Activated naive CD4-positive, alpha-beta T cell treated with anti-CD3 and anti-CD28 coated beads for 36 hours (primary cell): Measurements from ENCODE around the gene OSTF1. TPM values are rescaled to one million over a fixed set of nuclear protein-coding genes. Genes with fewer than 3 reads are reported as not detected.
A peak's percentile ranks its signal among the peaks of the same experiment; 100 is the strongest.

Experiments
- CTCF ChIA-PET: fragments of 350-600 bp; sonication (Branson Sonifier 250); formaldehyde crosslinking; loops from one replicate; lab custom pipeline; 2021; ENCODE audit warnings: antibody characterized with exemption; lab: Charles Lee
- DNase-seq: peaks from one replicate; pipeline ENCODE4 v3.0.0-alpha.2; 2020
- H3K27ac Mint-ChIP-seq: one replicate; pipeline ENCODE4 v1.8.0; 2021; ENCODE audit warnings: mild to moderate bottlenecking, mixed read lengths
- H3K27me3 Mint-ChIP-seq: one replicate; pipeline ENCODE4 v1.8.0; 2021; ENCODE audit warnings: low read depth, mixed read lengths
- H3K36me3 Mint-ChIP-seq: one replicate; pipeline ENCODE4 v1.8.0; 2021; ENCODE audit warnings: low read depth, mixed read lengths
- H3K4me1 Mint-ChIP-seq: one replicate; pipeline ENCODE4 v1.8.0; 2021; ENCODE audit warnings: low read depth, mixed read lengths
- H3K4me3 Mint-ChIP-seq: one replicate; pipeline ENCODE4 v1.8.0; 2021; ENCODE audit warnings: mild to moderate bottlenecking, moderate library complexity, mixed read lengths
- H3K9me3 Mint-ChIP-seq: one replicate; pipeline ENCODE4 v1.8.0; 2021; ENCODE audit warnings: mixed read lengths
- intact Hi-C: fragments of 100-400 bp; cut with micrococcal nuclease; formaldehyde crosslinking; loops from one replicate; pipeline ENCODE4 v1.15.1; 2023
- total RNA-seq, 2 experiments: library from RNA; stranded (reverse); gene quantifications; one replicate each; pipeline ENCODE4 v1.2.3, GENCODE V29; 2021

The OSTF1 gene
- total RNA-seq, 2 experiments from 2014 or later, result 102 to 104 TPM

GRCh38 chr9:75064307-75065025 is 23.8 kb upstream of the OSTF1 start:
- DNase-seq, result no peak
- Mint-ChIP-seq H3K36me3 (peaks cover 11% of the 10 kb centered on the region), H3K4me1 (peaks cover 13% of the 10 kb centered on the region), H3K4me3 (no peak overlapping the region), H3K27ac (no peak overlapping the region), H3K9me3 (peaks cover 4% of the 10 kb centered on the region), H3K27me3 (no peaks in the 10 kb centered on the region)
- intact Hi-C loops, result no loop called here
- CTCF ChIA-PET, result interaction anchor here (0.5 to 2.5 kb wide), 7 partner anchors 9 to 287 kb away, joined by 3 to 8 read pairs (median 4); no protein-coding TSS in a partner anchor

DNA sequence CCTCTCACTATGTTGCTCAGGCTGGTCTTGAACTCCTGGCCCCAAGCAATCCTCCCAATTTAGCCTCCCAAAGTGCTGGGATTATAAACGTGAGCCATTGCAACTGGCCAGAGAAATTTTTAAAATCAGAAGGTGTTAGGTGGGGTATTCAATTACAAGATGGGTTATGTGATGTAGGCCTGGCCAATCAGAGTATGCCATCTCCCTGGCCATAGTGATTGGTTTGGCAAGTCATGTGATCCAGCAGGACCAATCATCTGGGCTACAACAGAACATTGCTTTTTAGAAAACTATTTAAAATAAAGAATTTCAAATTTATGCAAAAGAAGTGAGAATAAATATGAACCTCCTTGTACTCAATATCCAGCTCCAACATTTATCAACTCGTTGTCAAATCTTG is 22.8 kb upstream of the OSTF1 start:
- intact Hi-C loops, result no loop called here
- Mint-ChIP-seq H3K27me3 (no peaks in the 10 kb centered on the region), H3K36me3 (peaks cover 3% of the 10 kb centered on the region), H3K27ac (no peak overlapping the region), H3K9me3 (no peaks in the 10 kb centered on the region), H3K4me1 (peaks cover 23% of the 10 kb centered on the region), H3K4me3 (no peak overlapping the region)
- CTCF ChIA-PET, result interaction anchor here (2.5 kb wide), 1 partner anchor 288 kb away, joined by 8 read pairs; no protein-coding TSS in a partner anchor
- DNase-seq, result no peak

GRCh38 chr9:75067894-75068293 is 20.4 kb upstream of the OSTF1 start:
- Mint-ChIP-seq H3K9me3 (no peaks in the 10 kb centered on the region), H3K4me1 (peaks cover 43% of the 10 kb centered on the region), H3K27me3 (no peaks in the 10 kb centered on the region), H3K36me3 (peaks cover 3% of the 10 kb centered on the region), H3K27ac (no peak overlapping the region), H3K4me3 (no peak overlapping the region)
- intact Hi-C loops, result no loop called here
- no peak for DNase-seq
- CTCF ChIA-PET, result interaction anchor here (0.9 kb wide), 1 partner anchor 293 kb away, joined by 3 read pairs; no protein-coding TSS in a partner anchor

- peaks cover 41% of the 10 kb centered on the region for H3K4me1 Mint-ChIP-seq
- no peaks in the 10 kb centered on the region for H3K27me3 Mint-ChIP-seq
- no peaks in the 10 kb centered on the region for H3K9me3 Mint-ChIP-seq
- no peak overlapping the region for H3K27ac Mint-ChIP-seq
- intact Hi-C loops, result no loop called here
- H3K4me3 Mint-ChIP-seq, result no peak overlapping the region
- CTCF ChIA-PET, result interaction anchor here (0.7 to 1.9 kb wide), 3 partner anchors 101 to 294 kb away, joined by 3 to 8 read pairs (median 5); no protein-coding TSS in a partner anchor
- no peak for DNase-seq
- H3K36me3 Mint-ChIP-seq, result peaks cover 6% of the 10 kb centered on the region
These were observed 19.1 kb upstream of the OSTF1 start for GRCh38 chr9:75069171-75069570.

DNA sequence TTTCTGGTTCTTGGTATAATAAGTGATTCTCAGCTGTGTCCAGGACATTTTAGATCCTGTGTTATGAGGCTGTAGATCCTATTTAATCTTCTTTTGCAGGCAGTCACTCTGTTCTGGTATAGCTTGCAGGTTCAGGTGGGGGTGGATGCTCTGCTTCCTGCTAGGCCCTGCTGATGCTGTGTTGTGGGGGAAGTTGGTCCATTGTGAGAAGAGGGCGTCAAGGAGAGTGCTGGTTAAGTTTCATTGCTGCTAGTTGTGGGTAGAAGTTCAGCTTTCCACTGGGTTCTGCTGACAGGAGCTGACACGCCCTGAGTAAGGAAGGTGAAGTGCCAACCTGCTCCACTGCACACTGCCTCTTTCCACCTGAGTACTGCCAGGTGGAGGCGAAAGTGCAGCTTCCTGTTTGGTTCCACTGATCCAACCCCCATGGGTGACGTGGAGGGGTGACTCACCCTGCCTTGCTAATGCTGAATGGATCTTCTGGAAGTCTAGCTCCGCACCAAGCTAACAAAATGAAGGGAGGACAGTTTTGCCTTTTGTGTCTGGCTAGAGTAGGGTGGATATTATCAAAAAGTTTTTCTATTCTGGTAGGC is 16.7 kb upstream of the OSTF1 start:
- Mint-ChIP-seq H3K4me3 (peak overlapping the region; percentile 0), H3K27ac (peak overlapping the region; percentile 79), H3K27me3 (no peaks in the 10 kb centered on the region), H3K36me3 (peaks cover 8% of the 10 kb centered on the region), H3K4me1 (peaks cover 41% of the 10 kb centered on the region), H3K9me3 (no peaks in the 10 kb centered on the region)
- intact Hi-C loops, result loop anchor here (1.0 kb wide), 2 partner anchors 16 to 43 kb away; partner anchors contain the start of gene CARNMT1
- CTCF ChIA-PET, result interaction anchor here (0.8 to 1.9 kb wide), 9 partner anchors 9 to 299 kb away, joined by 3 to 6 read pairs (median 3); partner anchors contain the start of genes C9orf40 and CARNMT1
- peak; percentile 90 for DNase-seq

- Mint-ChIP-seq H3K4me1 (peaks cover 43% of the 10 kb centered on the region), H3K36me3 (peaks cover 10% of the 10 kb centered on the region), H3K27ac (peak overlapping the region; percentile 18), H3K9me3 (no peaks in the 10 kb centered on the region), H3K4me3 (no peak overlapping the region), H3K27me3 (no peaks in the 10 kb centered on the region)
- CTCF ChIA-PET, result interaction anchor here (1.2 to 1.8 kb wide), 3 partner anchors 9 to 66 kb away, joined by 4 to 6 read pairs (median 5); no protein-coding TSS in a partner anchor
- DNase-seq, result no peak
- intact Hi-C loops, result no loop called here
These were observed 15.4 kb upstream of the OSTF1 start for GRCh38 chr9:75072895-75073294.

- intact Hi-C loops, result no loop called here
- DNase-seq, result no peak
- no peak overlapping the region for H3K4me3 Mint-ChIP-seq
- H3K4me1 Mint-ChIP-seq, result peaks cover 34% of the 10 kb centered on the region
- H3K36me3 Mint-ChIP-seq, result peaks cover 9% of the 10 kb centered on the region
- H3K9me3 Mint-ChIP-seq, result no peaks in the 10 kb centered on the region
- CTCF ChIA-PET, result interaction anchor here (0.6 to 1.5 kb wide), 2 partner anchors 304 to 325 kb away, joined by 5 read pairs; no protein-coding TSS in a partner anchor
- peak overlapping the region; percentile 69 for H3K27ac Mint-ChIP-seq
- no peaks in the 10 kb centered on the region for H3K27me3 Mint-ChIP-seq
These were observed 6.7 kb upstream of the OSTF1 start for GRCh38 chr9:75081632-75082031.

DNA sequence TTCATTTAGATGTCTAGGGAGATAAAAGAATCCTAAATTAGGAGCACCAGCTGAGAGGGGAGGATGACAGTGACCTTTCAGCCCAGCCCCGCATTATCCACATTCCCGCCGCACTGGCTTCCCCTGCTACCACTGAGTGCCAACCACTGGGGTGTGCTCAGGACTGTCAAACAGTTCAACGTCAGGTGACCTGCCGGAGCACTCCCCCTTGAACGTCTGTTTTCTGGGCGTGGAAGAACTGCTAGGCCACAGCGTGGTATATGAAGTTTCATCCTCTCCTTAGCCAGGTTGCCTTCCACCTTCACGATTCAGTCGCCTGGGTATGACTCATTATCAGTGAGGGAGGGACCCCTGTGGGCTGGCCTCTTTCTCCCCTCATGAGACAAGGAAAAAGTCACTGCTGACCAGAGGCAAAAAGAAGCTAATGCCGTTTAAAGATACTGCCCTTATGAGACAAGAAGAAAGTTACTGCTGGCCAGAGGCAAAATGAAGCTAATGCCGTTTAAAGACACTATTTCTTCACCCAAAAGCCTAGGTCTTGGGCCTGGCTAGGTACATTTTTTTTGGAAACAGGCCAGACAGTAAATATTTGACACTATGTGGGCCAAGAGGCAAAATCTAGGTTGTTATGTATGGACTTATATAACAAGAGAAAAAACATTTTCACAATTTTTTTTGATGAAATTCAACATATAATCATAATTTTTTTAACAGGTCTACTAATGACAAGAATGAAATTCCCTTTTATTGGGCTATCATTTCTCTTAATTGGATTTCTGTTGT is 4.9 kb upstream of the OSTF1 start:
- H3K36me3 Mint-ChIP-seq, result peaks cover 9% of the 10 kb centered on the region
- H3K4me1 Mint-ChIP-seq, result peaks cover 32% of the 10 kb centered on the region
- intact Hi-C loops, result no loop called here
- CTCF ChIA-PET, result interaction anchor here (1.2 to 1.5 kb wide), 3 partner anchors 132 to 306 kb away, joined by 3 to 5 read pairs (median 3); no protein-coding TSS in a partner anchor
- no peaks in the 10 kb centered on the region for H3K27me3 Mint-ChIP-seq
- H3K9me3 Mint-ChIP-seq, result no peaks in the 10 kb centered on the region
- peak; percentile 21 for DNase-seq
- no peak overlapping the region for H3K4me3 Mint-ChIP-seq
- H3K27ac Mint-ChIP-seq, result no peak overlapping the region

GRCh38 chr9:75084081-75084672 is 4.1 kb upstream of the OSTF1 start:
- CTCF ChIA-PET, result interaction anchor here (0.7 to 1.8 kb wide), 2 partner anchors 8 to 1220 kb away, joined by 3 to 7 read pairs; no protein-coding TSS in a partner anchor
- intact Hi-C loops, result no loop called here
- Mint-ChIP-seq H3K4me3 (no peak overlapping the region), H3K4me1 (peaks cover 32% of the 10 kb centered on the region), H3K9me3 (no peaks in the 10 kb centered on the region), H3K27me3 (no peaks in the 10 kb centered on the region), H3K27ac (peak overlapping the region; percentile 27), H3K36me3 (peaks cover 9% of the 10 kb centered on the region)
- no peak for DNase-seq

- CTCF ChIA-PET, result interaction anchor here (0.9 to 2.4 kb wide), 10 partner anchors 8 to 312 kb away, joined by 3 to 8 read pairs (median 4); partner anchors contain the start of genes C9orf40 and CARNMT1
- Mint-ChIP-seq H3K27ac (peak overlapping the region; percentile 78), H3K4me3 (peak overlapping the region; percentile 94), H3K36me3 (peaks cover 8% of the 10 kb centered on the region), H3K27me3 (no peaks in the 10 kb centered on the region), H3K9me3 (no peaks in the 10 kb centered on the region), H3K4me1 (peaks cover 42% of the 10 kb centered on the region)
- intact Hi-C loops, result loop anchor here (2.0 to 5.0 kb wide), 6 partner anchors 153 to 1953 kb away; partner anchors contain the start of genes ANXA1, PCSK5 and RFK
- no peak for DNase-seq
These were observed 2.7 kb upstream of the OSTF1 start for GRCh38 chr9:75085640-75086039.

GRCh38 chr9:75086541-75087288 is 1.6 kb upstream of the OSTF1 start:
- no peaks in the 10 kb centered on the region for H3K9me3 Mint-ChIP-seq
- CTCF ChIA-PET, result interaction anchor here (0.6 to 2.4 kb wide), 12 partner anchors 9 to 313 kb away, joined by 3 to 8 read pairs (median 4); partner anchors contain the start of genes C9orf40 and CARNMT1
- H3K27ac Mint-ChIP-seq, result peak overlapping the region; percentile 91
- H3K4me3 Mint-ChIP-seq, result peak overlapping the region; percentile 94
- H3K4me1 Mint-ChIP-seq, result peaks cover 53% of the 10 kb centered on the region
- peaks cover 5% of the 10 kb centered on the region for H3K36me3 Mint-ChIP-seq
- H3K27me3 Mint-ChIP-seq, result no peaks in the 10 kb centered on the region
- DNase-seq, result peak; percentile 27
- intact Hi-C loops, result loop anchor here (1.0 to 5.0 kb wide), 10 partner anchors 9 to 1954 kb away; partner anchors contain the start of genes ANXA1, CARNMT1, PCSK5 and RFK
